GM21786 (cell line): ENCODE data around the gene SNX19.
A peak's percentile ranks its signal among the peaks of the same experiment; 100 is the strongest.

Experiments
- ATAC-seq: cut with Tn5 transposase; IDR thresholded peaks from one replicate; pipeline ENCODE4 v1.9.1; 2021; ENCODE audit not compliant: unreplicated experiment

The SNX19 gene

GRCh38 chr11:130908061-130908460, 8.2 kb downstream of the SNX19 start:
- no peak for ATAC-seq

GRCh38 chr11:130907229-130907628, 9.1 kb downstream of the SNX19 start:
- ATAC-seq: no peak

- ATAC-seq: no peak
These were observed 9.7 kb downstream of the SNX19 start for GRCh38 chr11:130906616-130907015.

GRCh38 chr11:130905512-130905911, 10.8 kb downstream of the SNX19 start:
- ATAC-seq: no peak

- ATAC-seq: no peak
These were observed 11.9 kb downstream of the SNX19 start for GRCh38 chr11:130904380-130904779.

- no peak for ATAC-seq
These were observed 13.9 kb downstream of the SNX19 start for GRCh38 chr11:130902380-130902779.

- no peak for ATAC-seq
These were observed 17.2 kb downstream of the SNX19 start for GRCh38 chr11:130899106-130899505.

- no peak for ATAC-seq
These were observed 18.8 kb downstream of the SNX19 start for GRCh38 chr11:130897262-130898182.

- peak; percentile 99 for ATAC-seq
These were observed 21.8 kb downstream of the SNX19 start for GRCh38 chr11:130894322-130895025.

- no peak for ATAC-seq
These were observed 23.4 kb downstream of the SNX19 start for GRCh38 chr11:130892861-130893260.

GRCh38 chr11:130891326-130891725, 25.0 kb downstream of the SNX19 start:
- no peak for ATAC-seq

- ATAC-seq: no peak
These were observed 26.1 kb downstream of the SNX19 start for GRCh38 chr11:130890039-130890745.

GRCh38 chr11:130888790-130889189, 27.5 kb downstream of the SNX19 start:
- no peak for ATAC-seq

- no peak for ATAC-seq
These were observed 29.6 kb downstream of the SNX19 start for GRCh38 chr11:130886704-130887103.

GRCh38 chr11:130882138-130882551, 34.1 kb downstream of the SNX19 start:
- ATAC-seq: no peak

- ATAC-seq: no peak
These were observed 34.7 kb downstream of the SNX19 start for GRCh38 chr11:130881475-130882137.

GRCh38 chr11:130879836-130880235, 36.4 kb downstream of the SNX19 start:
- no peak for ATAC-seq

- ATAC-seq: no peak
These were observed 39.1 kb downstream of the SNX19 start for GRCh38 chr11:130876931-130877915.

- ATAC-seq: no peak
These were observed 40.2 kb downstream of the SNX19 start for GRCh38 chr11:130876100-130876499.
